ENCODE measurements around the gene XKRX. TPM values are rescaled to one million over a fixed set of nuclear protein-coding genes. Genes with fewer than 3 reads are reported as not detected.

Gene XKRX
- total RNA-seq, 1 donor from 2014 or later, result 8.4 TPM

DNA sequence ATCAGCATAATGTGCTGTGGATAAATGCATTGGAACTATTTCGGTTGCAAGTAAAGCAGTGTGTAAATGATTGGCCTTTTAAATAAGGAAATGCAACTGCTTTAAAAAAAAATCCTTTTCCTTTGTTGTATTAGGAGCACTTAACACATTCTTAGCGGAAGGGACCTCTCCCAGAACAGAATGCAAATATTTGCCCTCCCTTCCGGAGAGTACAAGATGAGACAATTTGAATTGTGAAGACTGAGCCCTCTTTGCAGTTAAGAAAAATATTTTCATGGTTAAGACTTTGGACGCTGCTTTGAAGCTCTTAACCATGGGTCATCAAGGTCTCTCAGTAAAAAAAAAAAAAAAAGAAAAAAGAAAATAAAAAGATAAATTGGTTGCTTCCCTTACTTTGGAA lies 45.1 kb downstream of the XKRX start:
- TF ChIP-seq CTCF (IDR thresholded peaks at IDR 0.05), result no peak
- Histone ChIP-seq H3K4me3 (no peak overlapping the region), H3K9me3 (no peaks in the 10 kb centered on the region), H3K36me3 (no peaks in the 10 kb centered on the region), H3K4me1 (no peaks in the 10 kb centered on the region), H3K27me3 (no peaks in the 10 kb centered on the region), H3K27ac (no peak overlapping the region)
- DNase-seq (no peak), ATAC-seq (peak; percentile 54)
- intact Hi-C loops (cut with DNase I), result no loop called here

DNA sequence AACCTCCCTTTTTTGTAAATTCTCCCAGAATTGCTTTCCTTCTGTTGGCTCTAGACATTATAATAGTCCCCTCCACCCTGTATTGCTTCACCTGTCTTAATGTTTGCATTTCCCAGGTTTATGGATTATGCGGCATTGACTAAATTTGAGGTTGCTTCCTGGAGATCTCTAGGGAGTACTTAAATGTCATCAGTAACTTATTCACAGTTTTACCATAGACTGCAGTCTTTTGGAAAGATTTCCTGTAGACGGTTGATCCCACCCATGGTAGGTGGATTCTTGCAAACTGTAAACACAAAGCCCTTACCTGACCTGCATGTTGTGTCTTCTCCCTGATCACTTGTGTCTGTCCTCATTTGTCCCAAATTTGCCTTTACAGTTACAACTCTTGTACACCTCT lies 48.3 kb downstream of the XKRX start:
- Histone ChIP-seq H3K4me1 (no peaks in the 10 kb centered on the region), H3K4me3 (no peak overlapping the region), H3K27ac (no peak overlapping the region), H3K9me3 (no peaks in the 10 kb centered on the region), H3K27me3 (no peaks in the 10 kb centered on the region), H3K36me3 (no peaks in the 10 kb centered on the region)
- intact Hi-C loops (cut with DNase I), result no loop called here
- ATAC-seq (no peak), DNase-seq (no peak)
- no peak for TF ChIP-seq CTCF (IDR thresholded peaks at IDR 0.05)

GRCh38 chrX:100874325-100874724 lies 54.4 kb downstream of the XKRX start, which contains the start of gene NOX1:
Gene NOX1, minus strand, starts transcription at chrX:100874359. Its CDS starts 220 bp downstream, at chrX:100874139.
- H3K27me3 ChIP-seq, result no peaks in the 10 kb centered on the region
- no peaks in the 10 kb centered on the region for H3K4me1 ChIP-seq
- no peak within 1 kb of the TSS for H3K27ac ChIP-seq
- DNase-seq, result no peak
- intact Hi-C loops (cut with DNase I), result no loop called here
- H3K36me3 ChIP-seq, result no peaks in the 10 kb centered on the region
- no peak for ATAC-seq
- no peaks in the 10 kb centered on the region for H3K9me3 ChIP-seq
- TF ChIP-seq CTCF (IDR thresholded peaks at IDR 0.05), result no peak
- H3K4me3 ChIP-seq, result no peak within 1 kb of the TSS

- H3K4me1 ChIP-seq, result no peaks in the 10 kb centered on the region
- intact Hi-C loops (cut with DNase I), result no loop called here
- ATAC-seq, result no peak
- H3K9me3 ChIP-seq, result no peaks in the 10 kb centered on the region
- H3K36me3 ChIP-seq, result no peaks in the 10 kb centered on the region
- H3K27ac ChIP-seq, result no peak overlapping the region
- no peak overlapping the region for H3K4me3 ChIP-seq
- no peak for TF ChIP-seq CTCF (IDR thresholded peaks at IDR 0.05)
- no peak for DNase-seq
- no peaks in the 10 kb centered on the region for H3K27me3 ChIP-seq
Observed at GRCh38 chrX:100871594-100872560, 56.8 kb downstream of the XKRX start.

GRCh38 chrX:100870527-100870926 lies 58.2 kb downstream of the XKRX start:
- TF ChIP-seq CTCF (IDR thresholded peaks at IDR 0.05), result no peak
- DNase-seq (no peak), ATAC-seq (no peak)
- intact Hi-C loops (cut with DNase I), result no loop called here
- no peaks in the 10 kb centered on the region for H3K9me3 ChIP-seq
- H3K4me1 ChIP-seq, result no peaks in the 10 kb centered on the region
- H3K36me3 ChIP-seq, result no peaks in the 10 kb centered on the region
- H3K27ac ChIP-seq, result no peak overlapping the region
- no peaks in the 10 kb centered on the region for H3K27me3 ChIP-seq
- H3K4me3 ChIP-seq, result no peak overlapping the region

Measured in upper lobe of right lung (tissue), 1 donor.